ENCODE measurements around the gene BNC1. TPM values are rescaled to one million over a fixed set of nuclear protein-coding genes. Genes with fewer than 3 reads are reported as not detected.

Gene BNC1, protein sequence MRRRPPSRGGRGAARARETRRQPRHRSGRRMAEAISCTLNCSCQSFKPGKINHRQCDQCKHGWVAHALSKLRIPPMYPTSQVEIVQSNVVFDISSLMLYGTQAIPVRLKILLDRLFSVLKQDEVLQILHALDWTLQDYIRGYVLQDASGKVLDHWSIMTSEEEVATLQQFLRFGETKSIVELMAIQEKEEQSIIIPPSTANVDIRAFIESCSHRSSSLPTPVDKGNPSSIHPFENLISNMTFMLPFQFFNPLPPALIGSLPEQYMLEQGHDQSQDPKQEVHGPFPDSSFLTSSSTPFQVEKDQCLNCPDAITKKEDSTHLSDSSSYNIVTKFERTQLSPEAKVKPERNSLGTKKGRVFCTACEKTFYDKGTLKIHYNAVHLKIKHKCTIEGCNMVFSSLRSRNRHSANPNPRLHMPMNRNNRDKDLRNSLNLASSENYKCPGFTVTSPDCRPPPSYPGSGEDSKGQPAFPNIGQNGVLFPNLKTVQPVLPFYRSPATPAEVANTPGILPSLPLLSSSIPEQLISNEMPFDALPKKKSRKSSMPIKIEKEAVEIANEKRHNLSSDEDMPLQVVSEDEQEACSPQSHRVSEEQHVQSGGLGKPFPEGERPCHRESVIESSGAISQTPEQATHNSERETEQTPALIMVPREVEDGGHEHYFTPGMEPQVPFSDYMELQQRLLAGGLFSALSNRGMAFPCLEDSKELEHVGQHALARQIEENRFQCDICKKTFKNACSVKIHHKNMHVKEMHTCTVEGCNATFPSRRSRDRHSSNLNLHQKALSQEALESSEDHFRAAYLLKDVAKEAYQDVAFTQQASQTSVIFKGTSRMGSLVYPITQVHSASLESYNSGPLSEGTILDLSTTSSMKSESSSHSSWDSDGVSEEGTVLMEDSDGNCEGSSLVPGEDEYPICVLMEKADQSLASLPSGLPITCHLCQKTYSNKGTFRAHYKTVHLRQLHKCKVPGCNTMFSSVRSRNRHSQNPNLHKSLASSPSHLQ
- not detected in 2 replicates for total RNA-seq (2022)
- percentile 3 among the genes with signal in this experiment for Bru-seq, nascent RNA
- percentile 6 among the genes with signal in this experiment for BruChase-seq, experiment 1, labeled RNA remaining after a 6-hour chase
- BruChase-seq, experiment 2, labeled RNA remaining after a 2-hour chase: percentile 3 among the genes with signal in this experiment
- long read RNA-seq: 0 reads

DNA sequence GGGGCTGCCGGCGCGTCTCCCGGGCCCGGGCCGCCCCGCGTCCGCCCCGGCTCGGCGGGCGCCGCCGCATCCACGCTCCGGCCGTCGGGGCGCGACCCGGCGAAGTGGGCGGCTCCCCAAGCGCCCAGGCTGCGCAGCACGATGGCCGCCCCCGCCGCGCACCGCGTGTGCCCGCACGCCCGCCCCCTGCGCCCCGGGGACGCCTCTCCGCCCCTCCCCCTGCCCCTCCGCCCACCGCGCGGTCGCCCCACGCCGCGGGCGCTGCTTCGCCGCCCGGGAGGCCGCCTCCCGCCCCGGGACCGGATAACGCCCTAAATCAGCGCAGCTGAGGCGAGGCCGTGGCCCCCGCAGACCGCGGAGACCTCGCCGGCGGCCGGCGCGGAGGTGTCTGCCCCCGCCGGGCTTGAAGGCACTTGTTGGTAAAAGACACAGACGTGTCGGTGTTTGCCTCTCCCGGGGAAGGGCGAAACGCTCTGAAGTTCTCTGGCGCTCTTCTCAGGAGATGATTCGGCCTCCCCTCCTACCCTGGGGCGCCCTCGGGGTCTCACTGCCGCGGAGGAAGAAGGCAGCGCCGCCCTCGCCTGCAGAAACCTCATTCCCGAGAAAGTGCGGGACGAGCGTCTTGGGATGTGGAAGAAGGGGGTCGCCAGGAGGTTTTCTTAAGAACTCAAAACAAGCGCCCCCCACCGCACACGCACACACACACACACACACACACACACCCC lies at the start of gene BNC1:
Gene BNC1 (minus strand): TSS at position 106 of the 725 bp plus-strand sequence. CDS start 36 bp downstream, at position 70.
- Mint-ChIP-seq H3K9me3 (ENCODE audit: low read depth, unreplicated experiment) (no peaks in the 10 kb centered on the region), H3K27ac (ENCODE audit: unreplicated experiment) (no peak within 1 kb of the TSS), H3K27me3 (ENCODE audit: unreplicated experiment) (peaks cover 17% of the 10 kb centered on the region), H3K36me3 (ENCODE audit: insufficient read depth, unreplicated experiment) (no peaks in the 10 kb centered on the region), H3K4me1 (ENCODE audit: low read depth, unreplicated experiment) (no peaks in the 10 kb centered on the region), H3K4me3 (ENCODE audit: low read depth, unreplicated experiment) (no peak within 1 kb of the TSS)
- DNase-seq: no peak
- no TSS peak for BruUV-seq (replicated peaks)
- intact Hi-C loops (cut with micrococcal nuclease; ENCODE audit: unreplicated experiment): no loop called here
- TF ChIP-seq, protein P1, sequence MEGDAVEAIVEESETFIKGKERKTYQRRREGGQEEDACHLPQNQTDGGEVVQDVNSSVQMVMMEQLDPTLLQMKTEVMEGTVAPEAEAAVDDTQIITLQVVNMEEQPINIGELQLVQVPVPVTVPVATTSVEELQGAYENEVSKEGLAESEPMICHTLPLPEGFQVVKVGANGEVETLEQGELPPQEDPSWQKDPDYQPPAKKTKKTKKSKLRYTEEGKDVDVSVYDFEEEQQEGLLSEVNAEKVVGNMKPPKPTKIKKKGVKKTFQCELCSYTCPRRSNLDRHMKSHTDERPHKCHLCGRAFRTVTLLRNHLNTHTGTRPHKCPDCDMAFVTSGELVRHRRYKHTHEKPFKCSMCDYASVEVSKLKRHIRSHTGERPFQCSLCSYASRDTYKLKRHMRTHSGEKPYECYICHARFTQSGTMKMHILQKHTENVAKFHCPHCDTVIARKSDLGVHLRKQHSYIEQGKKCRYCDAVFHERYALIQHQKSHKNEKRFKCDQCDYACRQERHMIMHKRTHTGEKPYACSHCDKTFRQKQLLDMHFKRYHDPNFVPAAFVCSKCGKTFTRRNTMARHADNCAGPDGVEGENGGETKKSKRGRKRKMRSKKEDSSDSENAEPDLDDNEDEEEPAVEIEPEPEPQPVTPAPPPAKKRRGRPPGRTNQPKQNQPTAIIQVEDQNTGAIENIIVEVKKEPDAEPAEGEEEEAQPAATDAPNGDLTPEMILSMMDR (IDR thresholded peaks at IDR 0.05; ENCODE audit: unreplicated experiment): no peak
- CTCF ChIA-PET: no interaction called here

DNA sequence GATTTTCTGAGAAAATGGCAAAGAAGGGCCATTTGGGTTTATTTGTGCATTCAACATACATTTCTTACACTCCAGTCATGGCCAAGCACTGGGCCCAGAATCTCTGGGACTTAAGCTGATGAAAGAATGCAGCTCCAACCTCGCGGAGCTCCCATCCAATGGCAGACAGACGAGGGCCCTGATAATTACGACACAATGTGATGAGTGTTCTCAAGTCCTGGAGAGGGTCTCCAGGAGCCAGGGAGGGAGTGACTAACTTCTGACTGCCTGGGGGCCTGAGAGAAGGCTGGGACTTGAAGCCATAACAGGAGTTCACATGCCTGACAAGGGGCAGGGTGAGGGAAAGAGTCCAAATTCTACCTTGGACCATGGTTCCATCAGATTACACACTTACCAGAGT lies 42.6 kb upstream of the BNC1 start:
- peaks cover 7% of the 10 kb centered on the region for H3K4me1 Mint-ChIP-seq (ENCODE audit: low read depth, unreplicated experiment)
- no peak for DNase-seq
- H3K36me3 Mint-ChIP-seq (ENCODE audit: insufficient read depth, unreplicated experiment): no peaks in the 10 kb centered on the region
- intact Hi-C loops (cut with micrococcal nuclease; ENCODE audit: unreplicated experiment): no loop called here
- H3K4me3 Mint-ChIP-seq (ENCODE audit: low read depth, unreplicated experiment): no peak overlapping the region
- no peak overlapping the region for H3K27ac Mint-ChIP-seq (ENCODE audit: unreplicated experiment)
- peaks cover 14% of the 10 kb centered on the region for H3K27me3 Mint-ChIP-seq (ENCODE audit: unreplicated experiment)
- CTCF ChIA-PET: no interaction called here
- TF ChIP-seq, protein P1 (IDR thresholded peaks at IDR 0.05; ENCODE audit: unreplicated experiment): no peak
- BruUV-seq (replicated peaks): no TSS peak
- H3K9me3 Mint-ChIP-seq (ENCODE audit: low read depth, unreplicated experiment): no peaks in the 10 kb centered on the region

DNA sequence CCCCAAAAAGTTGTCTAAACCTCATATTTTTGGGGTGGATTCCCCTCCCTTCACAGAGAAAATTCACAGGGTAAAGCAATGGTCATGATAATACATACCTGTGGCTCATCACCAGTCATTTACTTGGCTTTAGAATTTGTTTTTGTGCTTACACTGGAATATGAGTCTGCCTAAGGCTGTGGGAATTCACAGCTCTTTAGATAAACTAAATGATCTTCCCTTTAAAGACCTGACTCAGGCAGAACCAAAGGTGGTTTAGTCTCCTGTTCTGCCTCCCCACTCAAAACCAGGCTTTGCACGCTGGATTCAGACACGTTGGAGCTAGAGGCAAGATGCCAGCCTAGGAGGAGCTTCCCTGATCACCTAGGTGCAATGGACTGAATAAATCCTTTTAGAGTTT lies 40.3 kb upstream of the BNC1 start:
- H3K4me3 Mint-ChIP-seq (ENCODE audit: low read depth, unreplicated experiment): no peak overlapping the region
- no TSS peak for BruUV-seq (replicated peaks)
- peaks cover 7% of the 10 kb centered on the region for H3K4me1 Mint-ChIP-seq (ENCODE audit: low read depth, unreplicated experiment)
- DNase-seq: no peak
- TF ChIP-seq, protein P1 (IDR thresholded peaks at IDR 0.05; ENCODE audit: unreplicated experiment): no peak
- H3K27me3 Mint-ChIP-seq (ENCODE audit: unreplicated experiment): peaks cover 14% of the 10 kb centered on the region
- CTCF ChIA-PET: no interaction called here
- intact Hi-C loops (cut with micrococcal nuclease; ENCODE audit: unreplicated experiment): no loop called here
- H3K9me3 Mint-ChIP-seq (ENCODE audit: low read depth, unreplicated experiment): no peaks in the 10 kb centered on the region
- no peak overlapping the region for H3K27ac Mint-ChIP-seq (ENCODE audit: unreplicated experiment)
- no peaks in the 10 kb centered on the region for H3K36me3 Mint-ChIP-seq (ENCODE audit: insufficient read depth, unreplicated experiment)

DNA sequence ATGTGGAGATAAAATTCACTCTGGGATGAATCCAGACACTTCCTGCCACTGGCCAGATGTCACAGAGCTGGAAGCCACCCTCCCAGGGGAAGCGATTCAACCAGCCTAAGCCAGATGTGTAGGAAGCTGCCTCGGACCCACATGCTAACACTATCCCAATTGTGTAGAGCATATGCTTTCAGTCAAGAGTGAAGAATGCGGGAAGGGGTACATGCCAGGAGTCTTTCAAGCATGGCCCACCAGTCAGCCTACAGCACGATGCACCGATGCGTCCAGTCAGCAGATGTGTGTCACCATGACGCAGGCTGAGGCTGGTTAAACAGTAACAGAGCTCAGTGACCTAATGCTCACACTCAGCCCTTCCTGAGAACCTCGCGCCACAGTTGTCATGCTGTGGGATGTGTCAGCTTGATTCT lies 38.8 kb upstream of the BNC1 start:
- CTCF ChIA-PET: interaction anchor here (0.5 to 1.1 kb wide), 3 partner anchors 25 to 75 kb away, joined by 3 to 5 read pairs (median 3); no protein-coding TSS in a partner anchor
- Mint-ChIP-seq H3K4me3 (ENCODE audit: low read depth, unreplicated experiment) (no peak overlapping the region), H3K36me3 (ENCODE audit: insufficient read depth, unreplicated experiment) (no peaks in the 10 kb centered on the region), H3K27ac (ENCODE audit: unreplicated experiment) (no peak overlapping the region), H3K27me3 (ENCODE audit: unreplicated experiment) (peaks cover 21% of the 10 kb centered on the region), H3K4me1 (ENCODE audit: low read depth, unreplicated experiment) (peaks cover 7% of the 10 kb centered on the region), H3K9me3 (ENCODE audit: low read depth, unreplicated experiment) (no peaks in the 10 kb centered on the region)
- TF ChIP-seq, protein P1 (IDR thresholded peaks at IDR 0.05; ENCODE audit: unreplicated experiment): no peak
- no TSS peak for BruUV-seq (replicated peaks)
- DNase-seq: peak; percentile 68
- intact Hi-C loops (cut with micrococcal nuclease; ENCODE audit: unreplicated experiment): no loop called here

Measured in Calu3 (cell line).